ENCODE results near the gene ASB16. TPM values are rescaled to one million over a fixed set of nuclear protein-coding genes. Genes with fewer than 3 reads are reported as not detected.

Gene ASB16
- total and polyA plus RNA-seq, 9 of the 15 experiments (the other 6 are each of a cell fraction or from before 2014, with no cell fraction given) = 0.03 to 0.07 TPM; not detected in 7

DNA sequence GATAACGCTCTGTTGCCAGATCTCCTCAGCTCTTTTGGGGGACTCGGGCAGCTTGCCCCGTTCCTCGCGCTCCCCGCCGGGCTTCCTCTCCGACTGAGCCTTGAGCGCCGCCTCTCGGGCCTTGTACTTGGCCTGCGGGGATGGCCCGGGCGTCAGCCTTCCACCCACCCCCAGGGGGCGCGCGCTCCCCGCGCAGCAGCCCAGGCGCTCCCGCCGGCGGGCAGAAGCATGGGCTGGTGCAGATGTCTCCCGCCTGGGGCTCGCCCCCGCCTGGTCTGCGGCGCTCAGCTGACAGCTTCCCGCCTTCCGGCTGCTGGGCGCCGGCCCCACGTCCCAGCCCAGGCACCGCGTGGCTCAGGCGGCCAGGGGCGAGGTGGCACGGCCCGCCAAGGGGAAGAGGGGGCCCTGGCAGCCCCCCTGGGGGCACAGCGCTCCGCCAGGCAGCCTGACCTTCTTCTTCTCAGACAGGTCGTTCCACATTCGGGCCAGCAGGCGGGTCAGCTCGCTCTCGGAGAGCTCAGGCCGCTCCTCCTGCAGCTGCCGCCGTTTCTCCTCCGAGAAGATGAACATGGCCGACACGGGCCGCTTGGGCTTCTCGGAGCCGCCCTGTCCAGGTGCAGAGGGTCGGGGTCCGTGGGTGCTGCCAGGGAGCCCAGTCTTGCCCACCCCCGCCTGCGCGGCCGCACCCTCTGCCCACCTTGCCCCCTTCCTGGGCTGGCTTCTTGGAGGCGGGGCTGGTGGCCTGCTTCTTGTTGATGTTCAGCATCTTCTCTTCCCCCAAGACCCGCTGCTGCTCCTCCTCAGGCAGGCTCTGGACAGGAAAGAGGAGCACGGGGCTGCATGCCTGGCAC lies 40.1 kb downstream of the ASB16 start (continued):
- TF ChIP-seq PRMT5 (CRISPR knock-in tag; IDR thresholded peaks at IDR 0.05) (no peak), ZSCAN32 (CRISPR knock-in tag; IDR thresholded peaks at IDR 0.05) (no peak), ELF4 (CRISPR knock-in tag; IDR thresholded peaks at IDR 0.05) (no peak), NCOA4 (IDR thresholded peaks at IDR 0.05; ENCODE audit: partially characterized antibody) (no peak), FOSL1 (tag; conservative IDR thresholded peaks at IDR 0.05) (no peak; the same call in 1 of the 2 replicates), CBX5 (IDR thresholded peaks at IDR 0.05; ENCODE audit: borderline replicate concordance, low read depth) (no peak), BRD9 (IDR thresholded peaks at IDR 0.05; ENCODE audit: low read depth, partially characterized antibody) (no peak), ELF2 (CRISPR knock-in tag; IDR thresholded peaks at IDR 0.05) (no peak), HDGF (IDR thresholded peaks at IDR 0.05) (no peak), DMBX1 (CRISPR knock-in tag; IDR thresholded peaks at IDR 0.05; ENCODE audit: borderline replicate concordance) (peak; percentile 77; the same call in 1 of the 2 replicates), ZSCAN29 (IDR thresholded peaks at IDR 0.05) (no peak), ZNF232 (CRISPR knock-in tag; IDR thresholded peaks at IDR 0.05) (no peak), MCM2 (IDR thresholded peaks at IDR 0.05; ENCODE audit: low read depth) (no peak), ZNF436 (CRISPR knock-in tag; IDR thresholded peaks at IDR 0.05) (no peak), SAP30 (IDR thresholded peaks at IDR 0.05; ENCODE audit: borderline replicate concordance, insufficient read depth, low read depth, low read length, poor library complexity, severe bottlenecking) (peak; percentile 77), ZKSCAN3 (CRISPR knock-in tag; IDR thresholded peaks at IDR 0.05) (no peak), CC2D1A (IDR thresholded peaks at IDR 0.05) (no peak; the same call in 1 of the 2 replicates), TARDBP (IDR thresholded peaks at IDR 0.05) (peak; percentile 63; the same call in 1 of the 2 replicates), YBX1 (IDR thresholded peaks at IDR 0.05) (no peak), PHF8 (IDR thresholded peaks at IDR 0.05; ENCODE audit: borderline replicate concordance, low read length) (no peak), THRAP3 (IDR thresholded peaks at IDR 0.05; ENCODE audit: borderline replicate concordance) (no peak), SP1 (CRISPR knock-in tag; IDR thresholded peaks at IDR 0.05) (peak; percentile 62; the same call in 1 of the 2 replicates), ZNF3 (CRISPR knock-in tag; IDR thresholded peaks at IDR 0.05) (no peak), SETDB1 (IDR thresholded peaks at IDR 0.05; ENCODE audit: low read length) (peak; percentile 80), HNRNPL (IDR thresholded peaks at IDR 0.05; ENCODE audit: low read depth, low read length) (peak; percentile 99), RBM22 (IDR thresholded peaks at IDR 0.05; ENCODE audit: low read depth, low read length, poor library complexity, severe bottlenecking) (peak; percentile 66), U2AF1 (optimal IDR thresholded peaks at IDR 0.05; ENCODE audit: low read depth, low read length) (peak; percentile 73)
- TF ChIP-seq, protein P1, sequence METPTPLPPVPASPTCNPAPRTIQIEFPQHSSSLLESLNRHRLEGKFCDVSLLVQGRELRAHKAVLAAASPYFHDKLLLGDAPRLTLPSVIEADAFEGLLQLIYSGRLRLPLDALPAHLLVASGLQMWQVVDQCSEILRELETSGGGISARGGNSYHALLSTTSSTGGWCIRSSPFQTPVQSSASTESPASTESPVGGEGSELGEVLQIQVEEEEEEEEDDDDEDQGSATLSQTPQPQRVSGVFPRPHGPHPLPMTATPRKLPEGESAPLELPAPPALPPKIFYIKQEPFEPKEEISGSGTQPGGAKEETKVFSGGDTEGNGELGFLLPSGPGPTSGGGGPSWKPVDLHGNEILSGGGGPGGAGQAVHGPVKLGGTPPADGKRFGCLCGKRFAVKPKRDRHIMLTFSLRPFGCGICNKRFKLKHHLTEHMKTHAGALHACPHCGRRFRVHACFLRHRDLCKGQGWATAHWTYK (CRISPR knock-in tag; IDR thresholded peaks at IDR 0.05) = no peak
- TF ChIP-seq, protein P2, sequence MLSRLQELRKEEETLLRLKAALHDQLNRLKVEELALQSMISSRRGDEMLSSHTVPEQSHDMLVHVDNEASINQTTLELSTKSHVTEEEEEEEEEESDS (CRISPR knock-in tag; IDR thresholded peaks at IDR 0.05) = no peak
- TF ChIP-seq, protein P3, sequence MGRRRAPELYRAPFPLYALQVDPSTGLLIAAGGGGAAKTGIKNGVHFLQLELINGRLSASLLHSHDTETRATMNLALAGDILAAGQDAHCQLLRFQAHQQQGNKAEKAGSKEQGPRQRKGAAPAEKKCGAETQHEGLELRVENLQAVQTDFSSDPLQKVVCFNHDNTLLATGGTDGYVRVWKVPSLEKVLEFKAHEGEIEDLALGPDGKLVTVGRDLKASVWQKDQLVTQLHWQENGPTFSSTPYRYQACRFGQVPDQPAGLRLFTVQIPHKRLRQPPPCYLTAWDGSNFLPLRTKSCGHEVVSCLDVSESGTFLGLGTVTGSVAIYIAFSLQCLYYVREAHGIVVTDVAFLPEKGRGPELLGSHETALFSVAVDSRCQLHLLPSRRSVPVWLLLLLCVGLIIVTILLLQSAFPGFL (CRISPR knock-in tag; IDR thresholded peaks at IDR 0.05) = no peak
